GM13976 (cell line): ENCODE measurements around the gene FAM107B.

Source experiments
- DNase-seq: peaks from one replicate; pipeline ENCODE4 v3.0.0; 2012; ENCODE audit warnings: low spot score
- in situ Hi-C: fragments of 300-500 bp; cut with MboI; formaldehyde crosslinking; loops from one replicate; pipeline ENCODE4 v1.12.0; 2022; ENCODE audit warnings: low sequenced_read_pairs, mixed read lengths, inconsistent platforms; ENCODE audit not compliant: unreplicated experiment
- TF ChIP-seq, protein P1 (sequence below): IDR thresholded peaks from 2 replicates; pipeline ENCODE4 v1.5.1; 2012; ENCODE audit warnings: borderline replicate concordance, mild to moderate bottlenecking; ENCODE audit not compliant: insufficient read depth; ENCODE audit errors: extremely low read depth, missing control alignments, control extremely low read depth

Gene FAM107B

DNA sequence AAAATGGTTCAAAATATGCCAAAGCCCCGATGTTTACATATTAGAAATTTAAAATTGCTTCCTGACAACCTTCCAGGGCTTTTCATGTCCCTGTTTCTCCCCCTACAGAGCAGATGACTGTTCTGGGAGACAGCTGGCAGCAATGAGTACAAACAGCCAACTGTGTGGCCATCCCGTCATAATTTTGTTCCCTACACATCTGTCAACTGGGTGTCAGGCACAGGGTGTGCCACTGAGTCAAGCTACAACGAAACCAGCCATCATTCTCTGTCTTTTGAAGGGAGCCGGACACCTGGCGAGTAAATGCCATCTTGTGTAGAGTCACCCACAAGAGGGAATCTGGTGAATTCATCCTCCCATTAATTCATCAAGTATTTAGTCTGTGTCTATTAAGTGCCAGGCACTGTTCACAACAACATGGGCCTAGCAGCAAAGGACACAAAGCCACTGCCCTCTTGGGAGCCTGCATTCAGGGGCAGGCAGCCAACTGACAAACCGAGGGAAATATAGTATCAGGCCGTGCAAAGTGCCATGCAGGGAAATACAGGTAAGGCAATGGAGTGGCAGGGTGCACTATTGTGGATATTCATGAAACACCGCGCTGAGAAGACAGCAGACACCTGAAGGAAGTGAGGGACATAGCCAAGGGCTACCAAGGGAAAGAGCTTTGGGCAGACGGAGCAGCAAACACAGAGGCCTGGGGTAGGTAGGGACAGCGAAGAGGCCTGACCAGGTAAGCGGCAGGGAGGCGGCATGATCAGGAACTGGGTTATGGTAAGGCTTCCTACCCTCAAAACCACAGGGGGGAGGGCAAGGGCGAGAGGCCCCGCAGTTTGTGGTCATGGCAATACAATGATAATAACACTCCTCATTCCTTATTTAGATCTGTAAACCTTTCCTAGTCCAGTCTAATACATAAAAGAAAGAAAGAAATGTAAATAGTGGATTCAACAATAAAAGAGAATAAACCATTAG, 213.6 kb downstream of the FAM107B start:
- in situ Hi-C loops = no loop called here
- no peak for DNase-seq
- TF ChIP-seq, protein P1, sequence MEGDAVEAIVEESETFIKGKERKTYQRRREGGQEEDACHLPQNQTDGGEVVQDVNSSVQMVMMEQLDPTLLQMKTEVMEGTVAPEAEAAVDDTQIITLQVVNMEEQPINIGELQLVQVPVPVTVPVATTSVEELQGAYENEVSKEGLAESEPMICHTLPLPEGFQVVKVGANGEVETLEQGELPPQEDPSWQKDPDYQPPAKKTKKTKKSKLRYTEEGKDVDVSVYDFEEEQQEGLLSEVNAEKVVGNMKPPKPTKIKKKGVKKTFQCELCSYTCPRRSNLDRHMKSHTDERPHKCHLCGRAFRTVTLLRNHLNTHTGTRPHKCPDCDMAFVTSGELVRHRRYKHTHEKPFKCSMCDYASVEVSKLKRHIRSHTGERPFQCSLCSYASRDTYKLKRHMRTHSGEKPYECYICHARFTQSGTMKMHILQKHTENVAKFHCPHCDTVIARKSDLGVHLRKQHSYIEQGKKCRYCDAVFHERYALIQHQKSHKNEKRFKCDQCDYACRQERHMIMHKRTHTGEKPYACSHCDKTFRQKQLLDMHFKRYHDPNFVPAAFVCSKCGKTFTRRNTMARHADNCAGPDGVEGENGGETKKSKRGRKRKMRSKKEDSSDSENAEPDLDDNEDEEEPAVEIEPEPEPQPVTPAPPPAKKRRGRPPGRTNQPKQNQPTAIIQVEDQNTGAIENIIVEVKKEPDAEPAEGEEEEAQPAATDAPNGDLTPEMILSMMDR = no peak

DNA sequence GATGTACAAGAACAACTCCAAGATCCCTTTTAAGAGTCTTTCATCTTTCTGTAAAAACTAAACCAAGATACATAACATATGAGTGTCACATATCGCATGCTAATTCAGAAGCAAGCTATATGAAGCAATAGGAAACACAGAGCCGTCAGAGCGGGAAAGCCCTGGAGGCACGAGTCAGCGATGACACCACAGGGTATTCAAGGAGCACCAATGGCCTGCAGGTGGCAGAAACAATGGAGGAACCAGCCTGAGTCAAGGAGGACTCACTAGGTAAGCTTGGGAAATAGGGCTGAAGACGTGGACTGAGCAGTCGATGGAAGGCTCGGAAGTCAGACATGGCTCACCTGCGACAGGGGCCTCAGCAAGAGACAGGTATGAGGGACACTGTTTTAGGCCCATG, 214.4 kb downstream of the FAM107B start:
- in situ Hi-C loops = no loop called here
- DNase-seq = no peak
- TF ChIP-seq, protein P1 = no peak

DNA sequence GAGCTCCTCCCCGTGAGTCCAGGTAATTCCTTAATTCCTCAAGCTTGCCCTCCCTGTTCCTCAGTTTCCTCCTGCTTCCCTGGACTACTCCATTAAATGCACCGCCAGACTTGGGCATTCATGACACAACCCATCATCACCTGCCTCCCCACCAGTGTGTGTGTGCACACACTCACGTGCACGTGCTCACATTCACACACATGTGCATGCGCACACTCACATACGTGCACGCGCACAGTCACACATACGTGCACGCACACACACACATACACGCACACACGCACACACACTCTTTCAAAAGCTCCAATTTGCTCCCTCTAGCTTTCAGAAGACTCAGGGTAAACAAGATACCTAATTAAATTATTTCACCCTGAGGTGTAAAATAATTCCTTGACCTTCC, 216.7 kb downstream of the FAM107B start:
- TF ChIP-seq, protein P1 = no peak
- DNase-seq = no peak

DNA sequence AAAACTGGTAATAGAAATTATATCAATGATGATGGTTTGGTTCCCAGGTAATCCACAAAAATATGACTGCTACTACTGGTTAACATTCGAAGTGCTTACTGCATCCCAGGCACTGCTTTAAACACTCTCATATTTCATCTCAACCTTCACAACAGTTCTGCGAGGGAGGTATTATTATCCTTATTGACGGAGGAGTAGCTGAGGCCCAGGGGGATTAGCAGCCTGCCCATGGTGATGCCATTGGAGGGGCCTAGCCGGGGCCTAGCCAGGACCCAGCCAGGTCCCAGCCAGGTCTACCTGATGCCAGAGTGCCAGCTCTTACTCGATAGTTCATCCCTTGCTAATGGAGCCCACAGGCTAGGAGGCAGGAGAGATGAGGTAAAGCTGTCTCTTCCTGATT, 217.1 kb downstream of the FAM107B start:
- TF ChIP-seq, protein P1 = no peak
- no peak for DNase-seq
- in situ Hi-C loops = no loop called here

More for the DNA sequence above, 216.7 kb downstream of the FAM107B start:
- in situ Hi-C loops = no loop called here

DNA sequence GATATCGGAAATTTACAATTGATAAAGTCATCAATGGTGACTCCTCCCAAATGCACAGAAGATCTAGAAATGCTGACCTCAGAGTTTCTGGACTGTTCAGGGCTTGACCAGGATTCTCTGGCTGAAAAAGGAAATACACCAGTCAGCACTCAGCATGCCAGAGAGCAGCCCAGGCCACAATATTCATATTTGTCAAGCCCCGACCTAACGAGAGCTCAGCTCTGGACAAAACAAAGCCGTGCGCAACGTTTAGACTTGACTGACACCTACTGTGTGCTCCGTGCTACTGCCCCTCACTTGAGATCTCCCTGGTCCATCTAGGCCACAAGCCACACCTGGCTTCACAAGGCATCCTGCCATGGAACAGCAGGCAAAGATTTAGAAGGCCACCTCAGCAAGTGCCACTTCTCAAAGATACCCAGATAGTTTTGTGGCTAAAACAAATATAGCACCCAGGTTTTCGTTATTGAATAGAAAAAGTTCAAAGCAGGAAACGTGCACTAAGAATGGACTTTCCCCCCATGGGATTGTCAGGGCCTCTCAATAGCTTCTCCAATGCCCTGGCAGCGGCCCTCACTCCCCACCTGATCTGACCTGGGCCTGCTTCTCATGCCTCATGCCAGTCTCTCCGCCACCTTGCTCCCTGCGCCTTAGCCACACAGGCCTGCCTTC, 218.3 kb downstream of the FAM107B start:
- DNase-seq = peak; percentile 67
- in situ Hi-C loops = no loop called here
- TF ChIP-seq, protein P1 = peak; percentile 44

DNA sequence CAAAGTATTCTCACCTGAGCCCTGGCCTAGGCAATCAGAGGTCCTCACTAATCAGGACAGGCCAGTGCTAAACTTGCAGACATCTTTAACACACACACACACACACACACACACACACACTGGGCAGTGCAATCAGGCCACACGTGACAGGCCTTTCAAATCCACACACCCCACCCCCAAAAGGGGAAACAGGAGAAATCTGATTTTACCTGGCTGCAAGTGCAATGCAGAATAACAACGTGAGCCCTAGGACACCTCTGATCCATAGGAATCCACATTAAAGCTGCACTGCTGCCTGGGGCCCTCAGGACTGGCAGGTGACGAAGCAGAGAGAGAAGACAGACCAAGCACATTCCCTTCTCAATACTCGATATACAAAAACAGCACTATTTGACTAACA, 218.9 kb downstream of the FAM107B start:
- in situ Hi-C loops = no loop called here
- TF ChIP-seq, protein P1 = no peak
- DNase-seq = no peak
